ENCODE measurements around the gene PRR19.

Gene PRR19

GRCh38 chr19:42295831-42296525, 6.0 kb upstream of the PRR19 start:
- no peak for DNase-seq (ENCODE audit: low spot score)

GRCh38 chr19:42297039-42297438, 4.9 kb upstream of the PRR19 start:
- DNase-seq (ENCODE audit: low spot score): no peak

GRCh38 chr19:42303101-42303464, 1.2 kb downstream of the PRR19 start:
- no peak for DNase-seq (ENCODE audit: low spot score)

GRCh38 chr19:42303876-42304275, 1.9 kb downstream of the PRR19 start:
- no peak for DNase-seq (ENCODE audit: low spot score)

GRCh38 chr19:42306646-42307045, 4.7 kb downstream of the PRR19 start:
- no peak for DNase-seq (ENCODE audit: low spot score)

- DNase-seq (ENCODE audit: low spot score): no peak
These were observed 7.8 kb downstream of the PRR19 start for GRCh38 chr19:42309686-42310085.

- DNase-seq (ENCODE audit: low spot score): peak; percentile 82
These were observed 9.7 kb downstream of the PRR19 start for GRCh38 chr19:42311657-42312056.

- DNase-seq (ENCODE audit: low spot score): no peak
These were observed 10.4 kb downstream of the PRR19 start for GRCh38 chr19:42312370-42312769.

- peak; percentile 51 for DNase-seq (ENCODE audit: low spot score)
These were observed 11.3 kb downstream of the PRR19 start, which contains the start of gene TMEM145 for GRCh38 chr19:42313096-42313839. Gene TMEM145, plus strand, starts transcription at chr19:42313309. Its CDS starts 68 bp downstream, at chr19:42313377.

GRCh38 chr19:42313840-42314755, 12.2 kb downstream of the PRR19 start:
- DNase-seq (ENCODE audit: low spot score): no peak

- no peak for DNase-seq (ENCODE audit: low spot score)
These were observed 13.1 kb downstream of the PRR19 start for GRCh38 chr19:42315024-42315423.

GRCh38 chr19:42316223-42317211, 14.6 kb downstream of the PRR19 start:
- peak; percentile 25 for DNase-seq (ENCODE audit: low spot score)

GRCh38 chr19:42317535-42317934, 15.6 kb downstream of the PRR19 start:
- no peak for DNase-seq (ENCODE audit: low spot score)

- no peak for DNase-seq (ENCODE audit: low spot score)
These were observed 20.4 kb downstream of the PRR19 start for GRCh38 chr19:42322305-42322704.

GRCh38 chr19:42323473-42323851, 21.5 kb downstream of the PRR19 start:
- DNase-seq (ENCODE audit: low spot score): no peak

GRCh38 chr19:42323852-42324654, 22.1 kb downstream of the PRR19 start:
- no peak for DNase-seq (ENCODE audit: low spot score)

GRCh38 chr19:42324655-42325307, 22.8 kb downstream of the PRR19 start:
- no peak for DNase-seq (ENCODE audit: low spot score)

- DNase-seq (ENCODE audit: low spot score): peak; percentile 98
These were observed 23.5 kb downstream of the PRR19 start, which contains the start of gene MEGF8 for GRCh38 chr19:42325308-42325895. Gene MEGF8, plus strand, starts transcription at chr19:42325635. Its CDS starts 609 bp downstream, at chr19:42326244.
